DMS 273 (cell line): Measurements from ENCODE around the gene CASP10.
"Not testable (repeated sequence)": the region's sequence is repeated elsewhere in the genome, so short reads cannot be mapped to it uniquely, and the experiment has no call there.

Experiments
- DNase-seq: peaks from one replicate; lab custom pipeline; 2025; ENCODE audit not compliant: unreplicated experiment; lab: John Stamatoyannopoulos, UW

The CASP10 gene

GRCh38 chr2:201232467-201232815 lies 49.5 kb downstream of the CASP10 start:
- DNase-seq = no peak

GRCh38 chr2:201233192-201233811 lies 50.4 kb downstream of the CASP10 start:
- DNase-seq = peak; percentile 31

DNA sequence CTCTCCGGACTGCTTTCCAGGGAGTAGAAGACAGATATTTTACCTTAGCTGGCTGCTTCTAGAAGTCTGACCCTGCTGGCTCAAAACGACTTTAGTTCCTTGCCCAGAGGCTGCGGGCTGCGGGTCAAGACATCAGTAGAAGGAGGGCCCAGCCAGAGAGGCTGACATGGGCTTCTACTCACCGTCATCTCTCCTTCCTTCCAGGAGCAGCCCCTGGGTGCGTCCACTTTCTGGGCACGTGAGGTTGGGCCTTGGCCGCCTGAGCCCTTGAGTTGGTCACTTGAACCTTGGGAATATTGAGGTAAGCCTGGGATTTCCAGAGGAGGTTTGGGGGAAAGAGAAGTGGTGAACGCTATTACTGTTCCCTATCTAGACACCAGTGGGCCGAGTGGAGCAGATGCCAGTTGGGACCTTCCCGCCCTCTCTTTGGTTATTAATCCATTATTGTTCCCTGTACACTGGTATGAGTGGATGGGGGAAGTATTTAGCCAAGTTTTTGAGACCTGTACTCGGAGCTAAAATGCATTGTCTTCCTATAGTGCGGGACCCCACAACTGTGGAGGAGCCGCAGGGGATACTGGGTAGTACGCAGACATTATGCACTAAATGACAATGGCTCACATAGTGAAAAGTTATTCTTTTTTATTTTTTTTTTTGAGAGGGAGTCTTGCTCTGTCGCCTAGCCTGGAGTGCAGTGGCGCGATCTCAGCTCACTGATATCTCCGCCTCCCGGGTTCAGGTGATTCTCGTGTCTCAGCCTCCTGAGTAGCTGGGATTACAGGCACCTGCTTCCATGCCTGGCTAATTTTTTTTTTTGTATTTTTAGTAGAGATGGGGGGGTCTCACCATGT lies 51.1 kb downstream of the CASP10 start:
- no peak for DNase-seq

DNA sequence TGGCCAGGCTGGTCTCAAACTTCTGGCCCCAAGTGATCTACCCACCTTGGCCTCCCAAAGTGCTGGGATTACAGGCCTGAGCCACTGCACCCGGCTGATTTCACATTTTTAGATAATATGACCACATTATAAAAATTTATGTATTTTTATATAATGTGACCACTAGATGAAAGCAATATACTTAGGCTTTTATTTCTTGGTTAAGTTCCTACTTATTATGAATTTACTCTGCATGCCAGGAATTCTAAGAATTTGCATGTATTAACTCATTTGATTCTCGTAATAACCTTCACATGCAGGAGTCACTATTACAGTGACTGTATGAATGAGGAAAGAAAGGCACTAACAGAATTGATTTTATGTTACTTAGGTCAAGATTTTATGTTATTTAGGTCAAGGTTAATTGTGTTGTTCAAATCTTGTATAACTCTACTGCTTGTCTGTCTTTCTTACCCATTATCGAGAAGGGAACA lies 51.8 kb downstream of the CASP10 start:
- DNase-seq = no peak

GRCh38 chr2:201235860-201236811 lies 53.2 kb downstream of the CASP10 start:
- DNase-seq = peak; percentile 82

GRCh38 chr2:201237486-201238123 lies 54.7 kb downstream of the CASP10 start:
- DNase-seq = no peak

DNA sequence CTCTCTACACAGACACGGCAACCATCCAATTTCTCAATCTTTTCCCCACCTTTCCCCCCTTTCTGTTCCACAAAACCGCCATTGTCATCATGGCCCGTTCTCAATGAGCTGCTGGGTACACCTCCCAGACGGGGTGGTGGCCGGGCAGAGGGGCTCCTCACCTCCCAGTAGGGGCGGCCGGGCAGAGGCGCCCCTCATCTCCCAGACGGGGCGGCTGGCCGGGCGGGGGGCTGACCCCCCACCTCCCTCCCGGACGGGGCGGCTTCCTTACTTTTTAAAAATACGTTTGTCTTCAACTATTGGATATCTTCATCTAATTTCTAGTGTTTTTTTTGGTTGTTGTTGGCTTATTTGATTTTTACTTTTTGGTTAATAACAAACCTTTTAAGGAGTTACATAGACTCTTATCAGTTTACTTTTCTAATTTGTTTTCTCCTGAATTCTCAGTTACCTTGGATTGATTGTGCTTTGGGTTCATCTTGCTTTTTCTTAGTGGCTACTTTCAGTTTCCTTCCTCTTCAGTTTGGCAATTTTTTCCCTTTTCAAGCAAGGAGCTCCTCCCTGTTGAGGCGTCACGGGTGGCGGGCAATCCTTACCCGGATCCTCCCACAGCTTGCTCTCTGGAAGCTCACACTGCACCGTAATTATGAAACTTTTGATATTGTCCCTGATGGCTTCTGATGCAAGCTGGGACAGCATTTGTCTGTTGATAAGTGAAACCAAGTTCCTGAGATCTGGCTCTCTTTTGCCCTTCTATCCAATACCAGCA lies 56.4 kb downstream of the CASP10 start:
- not testable (repeated sequence) for DNase-seq

- no peak for DNase-seq
Measured at GRCh38 chr2:201242571-201243277, 59.8 kb downstream of the CASP10 start.

GRCh38 chr2:201244829-201245228 lies 61.9 kb downstream of the CASP10 start:
- no peak for DNase-seq

- no peak for DNase-seq
Measured at GRCh38 chr2:201246280-201246679, 63.3 kb downstream of the CASP10 start.

DNA sequence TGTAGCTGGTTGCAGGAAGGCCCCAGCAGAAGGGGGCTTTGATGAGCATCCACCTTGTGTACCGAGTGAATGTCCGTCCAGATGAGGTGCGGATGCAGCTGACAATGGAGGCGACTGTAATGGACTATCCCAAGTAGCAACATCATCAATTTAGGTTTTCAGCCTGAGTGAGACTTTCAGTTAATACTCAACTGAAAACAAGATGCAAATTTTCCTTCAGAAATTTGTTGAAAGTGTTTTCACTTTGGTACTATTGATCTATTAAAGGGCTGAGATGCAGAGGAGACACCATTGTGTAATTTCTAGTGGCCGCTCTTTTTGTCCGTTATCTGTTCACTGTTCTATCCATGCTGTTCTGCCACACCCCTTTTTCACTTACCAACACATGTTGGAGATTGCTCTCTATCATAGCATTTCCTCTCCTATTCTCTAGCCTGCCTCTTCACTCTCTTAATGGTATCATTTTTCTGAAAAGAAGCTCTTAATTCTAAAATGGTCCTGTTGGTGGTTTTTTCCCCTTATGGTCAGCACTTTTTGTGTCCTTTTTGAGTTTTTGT lies 65.4 kb downstream of the CASP10 start:
- DNase-seq = no peak

DNA sequence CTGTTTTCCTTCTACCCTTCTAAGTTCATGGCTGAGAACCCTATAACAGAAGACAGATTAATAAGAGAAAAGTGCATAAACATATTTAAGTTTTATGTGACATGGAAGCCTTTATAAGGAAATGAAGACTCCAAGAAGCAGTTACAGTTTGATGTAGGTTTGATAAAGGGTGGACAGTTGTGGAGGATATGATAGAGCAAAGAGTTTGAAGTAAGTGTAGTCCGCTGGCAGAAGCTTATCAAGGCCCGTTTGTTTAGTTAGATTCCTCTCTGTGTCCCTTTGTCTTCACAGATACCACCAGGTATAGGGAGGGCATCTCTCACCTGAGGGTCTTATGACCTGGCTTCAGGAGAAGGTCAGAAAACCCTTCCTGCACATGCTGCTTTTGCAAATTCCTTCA lies 66.9 kb downstream of the CASP10 start:
- DNase-seq = no peak

GRCh38 chr2:201250741-201251140 lies 67.8 kb downstream of the CASP10 start:
- no peak for DNase-seq

- peak; percentile 44 for DNase-seq
Measured at GRCh38 chr2:201254081-201254730, 71.3 kb downstream of the CASP10 start.

- DNase-seq = no peak
Measured at GRCh38 chr2:201255408-201256033, 72.6 kb downstream of the CASP10 start.

DNA sequence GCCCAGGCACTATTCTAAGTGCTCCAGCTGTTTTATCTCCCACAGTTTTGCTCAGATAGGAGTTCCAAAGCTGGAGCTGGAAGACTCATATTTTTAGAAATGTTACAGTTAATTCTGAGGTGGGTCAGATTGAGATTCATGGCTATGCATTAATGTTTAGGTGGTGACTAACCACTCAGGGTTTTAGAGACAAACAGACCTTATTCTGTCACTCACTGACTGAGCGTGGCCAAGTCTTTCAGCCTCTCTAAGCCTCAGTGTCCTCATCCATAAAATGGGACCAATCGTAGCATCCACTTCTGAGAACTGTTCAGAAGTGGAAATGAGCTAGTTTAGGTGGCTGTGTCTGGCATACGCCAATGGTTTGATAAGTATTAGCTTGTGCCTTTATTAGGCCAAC lies 73.1 kb downstream of the CASP10 start:
- no peak for DNase-seq

- no peak for DNase-seq
Measured at GRCh38 chr2:201257381-201257955, 74.5 kb downstream of the CASP10 start.
